Kidney epithelial cell (primary cell): ENCODE results near the gene TAF4. TPM values are rescaled to one million over a fixed set of nuclear protein-coding genes. Genes with fewer than 3 reads are reported as not detected.

Experiments used
- DNase-seq: peaks from one replicate; pipeline ENCODE4 v3.0.0-alpha.2; 2010; ENCODE audit warnings: low read depth
- H3K27me3 ChIP-seq: 2 replicates; pipeline ENCODE4 v1.6.0; 2011; ENCODE audit warnings: low read length; ENCODE audit not compliant: control insufficient read depth, insufficient read depth
- H3K36me3 ChIP-seq: 2 replicates; pipeline ENCODE4 v1.5.1; 2011; ENCODE audit warnings: low read length; ENCODE audit not compliant: control insufficient read depth, insufficient read depth
- H3K4me3 ChIP-seq: 2 replicates; pipeline ENCODE4 v1.5.1; 2011; ENCODE audit warnings: low read depth, mild to moderate bottlenecking, control low read depth, low read length
- CTCF ChIP-seq: IDR thresholded peaks from 2 replicates; pipeline ENCODE4 v1.5.1; 2011; ENCODE audit warnings: mild to moderate bottlenecking, moderate library complexity, low read length, control low read depth, inconsistent platforms; ENCODE audit not compliant: insufficient read depth, poor library complexity, severe bottlenecking
- total RNA-seq: library from RNA; depleted of rRNA; stranded (reverse); fragments of >200 nt; gene quantifications from 2 replicates; pipeline ENCODE4 v1.2.3, GENCODE V29; 2015

Gene TAF4
- total RNA-seq, 1 donor from 2014 or later: 5.9 TPM

DNA sequence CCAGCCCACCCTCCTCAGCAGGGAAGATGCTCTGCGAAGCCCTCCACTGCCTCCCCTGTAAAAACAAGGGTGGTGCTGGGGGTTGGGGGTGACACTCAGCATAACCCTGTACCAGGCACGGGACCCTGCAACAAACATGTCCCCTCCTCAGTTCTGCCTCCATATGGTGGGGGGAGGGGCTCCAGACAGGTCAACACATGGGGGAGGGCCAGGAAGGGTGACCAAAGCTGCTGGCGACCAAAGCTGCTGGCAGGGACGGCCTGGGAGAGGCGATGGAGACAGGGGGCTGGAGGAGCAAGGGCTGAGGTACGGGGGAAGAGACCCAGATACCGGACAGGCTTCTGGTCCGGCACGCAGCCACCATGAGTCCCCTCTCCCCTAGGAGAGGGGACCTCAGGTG is 123.2 kb downstream of the TAF4 start:
- H3K27me3 ChIP-seq: no peaks in the 10 kb centered on the region
- no peak overlapping the region for H3K4me3 ChIP-seq
- no peak for TF ChIP-seq CTCF
- DNase-seq: no peak
- H3K36me3 ChIP-seq: no peaks in the 10 kb centered on the region

GRCh38 chr20:61941721-61942405 is 123.8 kb downstream of the TAF4 start:
- no peak for DNase-seq
- Histone ChIP-seq H3K4me3 (no peak overlapping the region), H3K27me3 (no peaks in the 10 kb centered on the region), H3K36me3 (no peaks in the 10 kb centered on the region)
- no peak for TF ChIP-seq CTCF

- Histone ChIP-seq H3K36me3 (no peaks in the 10 kb centered on the region), H3K27me3 (no peaks in the 10 kb centered on the region), H3K4me3 (no peak overlapping the region)
- no peak for TF ChIP-seq CTCF
- no peak for DNase-seq
Measured at GRCh38 chr20:61940976-61941720, 124.5 kb downstream of the TAF4 start.

DNA sequence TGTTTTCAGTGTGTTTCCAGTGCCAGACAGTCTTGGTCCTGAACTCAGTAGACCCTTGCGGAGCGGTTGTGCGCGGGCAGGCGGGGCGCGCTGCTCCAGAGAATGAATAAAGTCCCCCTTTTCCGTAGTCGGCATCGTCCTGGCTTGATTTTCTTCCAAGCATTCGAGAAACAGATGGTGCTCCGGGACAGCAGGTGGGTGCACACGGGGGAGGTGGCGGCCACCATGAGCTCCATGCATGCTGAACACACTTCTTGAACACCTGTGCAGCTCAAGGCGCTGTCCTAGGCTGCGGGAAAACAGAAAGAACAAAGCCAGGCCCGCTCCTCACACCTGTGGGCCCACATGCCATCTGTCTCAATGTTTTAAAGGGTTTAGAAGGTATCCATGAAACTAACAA is 125.2 kb downstream of the TAF4 start:
- no peak for DNase-seq
- H3K36me3 ChIP-seq: no peaks in the 10 kb centered on the region
- no peaks in the 10 kb centered on the region for H3K27me3 ChIP-seq
- H3K4me3 ChIP-seq: no peak overlapping the region
- TF ChIP-seq CTCF: no peak

DNA sequence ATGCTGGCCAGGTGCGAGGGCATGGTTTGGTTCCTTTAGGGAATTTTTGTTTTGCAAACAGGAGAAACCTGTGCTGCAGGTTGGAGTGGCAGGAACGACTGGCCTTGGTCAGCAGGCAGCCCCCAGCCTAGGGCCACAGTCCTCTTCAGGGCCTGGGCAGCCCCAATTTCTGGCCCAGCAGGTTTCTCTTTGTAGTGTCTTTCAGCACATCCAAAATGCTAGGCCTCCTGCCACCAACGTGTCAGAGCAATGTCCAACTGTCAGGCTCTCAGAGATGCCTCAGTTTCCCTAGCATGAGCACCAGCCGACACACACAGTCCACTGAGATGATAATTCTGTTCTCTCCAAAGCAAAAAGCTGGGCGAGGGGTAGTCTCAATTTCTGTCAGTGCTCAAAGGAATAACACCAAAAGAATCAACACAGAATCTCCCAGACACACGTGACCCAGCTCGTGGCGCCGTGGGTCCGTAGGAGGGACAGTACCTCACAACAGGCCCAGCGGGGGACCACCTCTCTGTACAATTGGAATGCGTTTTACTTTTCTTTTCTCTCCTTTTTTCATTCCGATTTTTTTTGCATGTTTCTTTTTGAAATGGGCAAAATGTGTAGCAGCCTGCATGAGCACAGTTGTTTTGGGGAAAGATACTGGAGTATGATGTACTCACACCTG is 125.9 kb downstream of the TAF4 start:
- DNase-seq: no peak
- H3K36me3 ChIP-seq: no peaks in the 10 kb centered on the region
- TF ChIP-seq CTCF: no peak
- H3K4me3 ChIP-seq: no peak overlapping the region
- no peaks in the 10 kb centered on the region for H3K27me3 ChIP-seq
